Activated CD4-positive, alpha-beta T cell treated with anti-CD3 and anti-CD28 coated beads, Interleukin-2, amount 10 ng/mL, durations not matched to agents 7 days and 5 days (primary cell): Measurements from ENCODE around the gene PTGES3. TPM values are rescaled to one million over a fixed set of nuclear protein-coding genes. Genes with fewer than 3 reads are reported as not detected.

ENCODE experiments used
- CTCF ChIA-PET: fragments of 350-600 bp; sonication (Branson Sonifier 250); formaldehyde crosslinking; loops from one replicate; lab custom pipeline; 2021; ENCODE audit warnings: antibody characterized with exemption; lab: Charles Lee
- POLR2A ChIA-PET: fragments of 350-600 bp; sonication (Branson Sonifier 250); formaldehyde crosslinking; loops from one replicate; lab custom pipeline; 2021; ENCODE audit warnings: antibody characterized with exemption; lab: Charles Lee
- DNase-seq: peaks from one replicate; pipeline ENCODE4 v3.0.0-alpha.2; 2020
- H3K27ac Mint-ChIP-seq: one replicate; pipeline ENCODE4 v1.8.0; 2021; ENCODE audit warnings: mild to moderate bottlenecking, moderate library complexity, mixed read lengths
- H3K27me3 Mint-ChIP-seq: one replicate; pipeline ENCODE4 v1.8.0; 2021; ENCODE audit warnings: mixed read lengths
- H3K36me3 Mint-ChIP-seq: one replicate; pipeline ENCODE4 v1.8.0; 2021; ENCODE audit warnings: low read depth, mixed read lengths
- H3K4me1 Mint-ChIP-seq: one replicate; pipeline ENCODE4 v1.8.0; 2021; ENCODE audit warnings: mixed read lengths
- H3K4me3 Mint-ChIP-seq: one replicate; pipeline ENCODE4 v1.8.0; 2021; ENCODE audit warnings: mild to moderate bottlenecking, moderate library complexity, mixed read lengths
- H3K9me3 Mint-ChIP-seq: one replicate; pipeline ENCODE4 v1.8.0; 2021; ENCODE audit warnings: mixed read lengths
- total RNA-seq, 2 experiments: library from RNA; stranded (reverse); gene quantifications; one replicate each; pipeline ENCODE4 v1.2.3, GENCODE V29; 2021

The PTGES3 gene
- total RNA-seq, 2 experiments from 2014 or later = 218 to 236 TPM

DNA sequence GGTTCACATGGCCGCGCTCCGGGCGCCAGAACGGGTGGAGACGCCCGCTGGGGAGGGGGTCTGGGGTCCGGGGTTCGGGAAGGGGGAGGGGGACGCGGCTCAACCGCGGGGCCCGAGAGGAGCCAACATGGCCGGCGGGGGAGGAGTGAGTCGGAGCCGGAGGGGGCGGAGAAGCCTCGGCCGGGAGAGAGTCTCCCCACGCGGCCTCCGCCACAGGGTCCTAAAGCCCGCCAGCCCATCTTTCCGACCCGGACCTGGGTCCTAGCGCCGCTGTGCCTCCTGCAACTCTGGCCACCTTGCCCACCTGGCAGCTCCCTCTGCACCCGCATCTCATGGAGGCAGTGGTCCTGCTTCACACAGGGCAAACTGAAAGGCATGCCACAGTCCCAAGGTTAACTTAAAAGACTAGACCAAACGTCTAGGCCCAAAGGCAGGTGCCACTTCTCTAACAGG, 57.9 kb downstream of the PTGES3 start, which contains the start of gene BAZ2A:
BAZ2A (minus strand) TSS at position 147 of the 453 bp plus-strand sequence. CDS start 12,796 bp downstream, outside the sequence.
- H3K9me3 Mint-ChIP-seq = no peaks in the 10 kb centered on the region
- no peaks in the 10 kb centered on the region for H3K27me3 Mint-ChIP-seq
- H3K4me3 Mint-ChIP-seq = peak within 1 kb of the TSS; percentile 84
- H3K4me1 Mint-ChIP-seq = peaks cover 69% of the 10 kb centered on the region
- POLR2A ChIA-PET = no interaction called here
- CTCF ChIA-PET = interaction anchor here (0.6 to 1.1 kb wide), 2 partner anchors 119 to 470 kb away, joined by 3 to 4 read pairs; no protein-coding TSS in a partner anchor
- H3K36me3 Mint-ChIP-seq = peaks cover 22% of the 10 kb centered on the region
- DNase-seq = peak; percentile 89
- H3K27ac Mint-ChIP-seq = peak within 1 kb of the TSS; percentile 93

DNA sequence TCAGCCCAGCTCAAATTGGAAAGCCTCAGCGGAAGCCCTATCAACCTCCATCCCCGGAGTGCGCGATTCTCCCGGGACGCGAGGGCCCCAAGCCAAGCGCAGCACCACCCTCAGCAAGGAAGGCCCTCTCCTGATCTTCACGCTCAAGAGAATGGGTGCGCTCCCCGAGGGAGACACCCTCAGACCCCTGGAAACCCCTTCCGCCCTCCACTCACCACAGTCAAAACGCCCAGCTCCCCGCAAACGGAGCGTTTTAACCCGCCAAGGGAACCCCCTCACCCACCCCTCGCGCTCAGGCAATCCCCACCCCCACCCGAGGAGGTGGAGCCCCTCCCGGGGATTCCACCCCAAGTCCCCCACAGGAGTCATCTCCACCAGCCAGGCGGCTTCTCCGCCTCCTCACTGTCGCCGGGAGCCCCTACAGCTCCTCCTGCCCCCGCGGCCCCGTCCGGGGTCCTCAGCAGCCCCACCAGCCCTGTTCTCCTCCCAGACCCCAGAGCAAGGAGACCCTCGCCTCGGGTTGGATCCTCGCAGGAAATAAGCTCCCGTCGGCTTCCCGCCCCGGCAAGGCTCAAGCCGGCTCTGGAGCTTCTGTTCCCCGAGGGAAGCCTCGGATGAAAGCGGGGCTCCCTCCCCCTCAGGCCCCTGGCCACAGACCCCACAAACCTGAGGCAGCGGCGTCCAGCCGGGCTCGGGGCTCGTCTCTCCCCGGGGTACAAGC, 58.5 kb downstream of the PTGES3 start:
- H3K4me3 Mint-ChIP-seq = peak overlapping the region; percentile 84
- POLR2A ChIA-PET = interaction anchor here (0.6 to 0.7 kb wide), 2 partner anchors 9 to 140 kb away, joined by 3 to 7 read pairs; no protein-coding TSS in a partner anchor
- peaks cover 70% of the 10 kb centered on the region for H3K4me1 Mint-ChIP-seq
- DNase-seq = peak; percentile 44
- H3K9me3 Mint-ChIP-seq = no peaks in the 10 kb centered on the region
- H3K36me3 Mint-ChIP-seq = peaks cover 23% of the 10 kb centered on the region
- H3K27me3 Mint-ChIP-seq = no peaks in the 10 kb centered on the region
- peak overlapping the region; percentile 93 for H3K27ac Mint-ChIP-seq
- CTCF ChIA-PET = interaction anchor here (0.6 to 2.0 kb wide), 9 partner anchors 9 to 471 kb away, joined by 3 to 9 read pairs (median 4); partner anchors contain the start of gene SMARCC2

DNA sequence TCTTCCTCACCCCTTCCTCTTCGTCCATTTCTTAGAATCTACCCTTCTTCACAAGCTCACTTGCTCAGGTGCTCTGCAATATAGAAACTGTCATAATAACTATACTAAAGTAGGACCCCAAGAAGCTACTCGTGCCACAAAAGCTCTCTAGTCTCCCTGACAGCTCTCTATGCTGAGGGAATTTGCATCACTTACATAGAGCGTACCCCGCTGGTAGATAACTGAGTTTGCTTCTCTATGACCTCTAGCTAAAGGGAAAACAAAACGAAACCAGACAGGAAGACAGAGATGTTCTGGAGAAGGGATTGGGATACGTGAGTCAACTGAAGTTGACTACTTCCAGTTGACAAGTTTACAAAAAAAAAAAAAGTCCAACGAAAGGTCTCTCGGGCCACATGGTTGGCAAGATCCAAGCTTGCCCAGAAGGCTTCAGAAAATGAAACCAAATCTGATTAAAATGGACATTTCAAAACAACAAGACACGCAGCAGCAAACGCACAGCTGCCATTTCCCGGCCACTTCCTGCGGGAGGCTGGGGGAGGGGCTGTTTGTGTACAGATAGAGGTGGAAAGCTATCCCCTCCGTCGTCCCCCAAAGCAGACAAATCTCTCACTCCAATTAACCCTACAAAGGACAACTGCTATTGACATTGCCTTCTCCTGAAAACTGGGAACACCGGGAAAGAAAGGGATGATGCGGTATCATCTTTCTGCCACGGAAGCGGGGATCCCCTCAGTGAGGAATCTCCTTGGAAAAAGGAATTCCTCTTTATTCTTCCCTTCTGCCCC, 59.2 kb downstream of the PTGES3 start:
- Mint-ChIP-seq H3K27me3 (no peaks in the 10 kb centered on the region), H3K4me3 (peak overlapping the region; percentile 84), H3K27ac (peak overlapping the region; percentile 93), H3K36me3 (peaks cover 31% of the 10 kb centered on the region), H3K4me1 (peaks cover 72% of the 10 kb centered on the region), H3K9me3 (no peaks in the 10 kb centered on the region)
- ChIA-PET CTCF (interaction anchor here (0.6 to 3.0 kb wide), 12 partner anchors 8 to 440 kb away, joined by 3 to 19 read pairs (median 4); partner anchors contain the start of gene SMARCC2), POLR2A (interaction anchor here (0.6 to 0.7 kb wide), 3 partner anchors 10 to 501 kb away, joined by 3 to 12 read pairs (median 7); partner anchors contain the start of gene ESYT1)
- DNase-seq = peak; percentile 78

DNA sequence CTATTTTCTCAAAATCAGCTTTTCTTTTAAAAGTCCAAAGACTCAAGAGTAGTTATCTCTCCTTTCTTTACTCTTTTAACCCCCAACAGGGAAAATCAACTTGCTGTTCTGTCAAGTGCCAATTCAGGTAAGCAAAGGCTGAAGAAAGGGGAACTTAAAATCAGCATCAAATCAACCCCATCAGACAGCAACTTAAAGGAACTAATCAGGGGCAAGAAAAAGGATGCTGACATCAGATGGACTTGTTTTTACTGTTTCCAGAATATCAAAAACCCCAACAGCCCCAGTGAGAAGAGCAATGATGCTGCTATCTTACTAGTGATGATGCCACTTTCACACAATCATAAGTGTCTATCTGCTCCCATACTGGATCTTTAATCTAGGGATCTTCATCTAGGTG, 61.4 kb downstream of the PTGES3 start:
- Mint-ChIP-seq H3K27me3 (no peaks in the 10 kb centered on the region), H3K27ac (no peak overlapping the region), H3K9me3 (no peaks in the 10 kb centered on the region), H3K36me3 (peaks cover 33% of the 10 kb centered on the region), H3K4me1 (peaks cover 56% of the 10 kb centered on the region), H3K4me3 (no peak overlapping the region)
- POLR2A ChIA-PET = no interaction called here
- CTCF ChIA-PET = interaction anchor here (0.6 to 3.0 kb wide), 2 partner anchors 10 to 445 kb away, joined by 4 to 19 read pairs; no protein-coding TSS in a partner anchor
- DNase-seq = no peak

DNA sequence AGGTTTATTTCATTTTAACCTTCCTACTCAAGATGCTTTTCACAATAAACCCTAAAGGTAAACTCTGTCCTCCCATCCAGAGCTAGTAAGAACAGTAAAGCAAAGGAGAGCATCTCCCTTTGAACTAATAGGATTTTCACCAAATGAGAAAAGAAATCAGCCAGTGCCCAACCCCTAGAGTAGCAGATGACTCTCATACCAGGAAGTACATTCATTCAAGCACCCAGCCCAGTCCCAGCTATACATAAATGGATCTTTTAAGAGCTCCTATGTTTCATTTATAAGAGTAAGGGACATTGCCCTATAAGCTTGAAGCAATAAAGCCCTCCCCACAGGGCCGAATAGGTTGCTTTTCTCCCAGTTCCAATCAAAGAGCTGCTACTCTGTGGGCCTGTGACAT, 65.5 kb downstream of the PTGES3 start:
- Mint-ChIP-seq H3K27ac (no peak overlapping the region), H3K27me3 (no peaks in the 10 kb centered on the region), H3K36me3 (peaks cover 41% of the 10 kb centered on the region), H3K4me1 (peaks cover 38% of the 10 kb centered on the region), H3K9me3 (no peaks in the 10 kb centered on the region), H3K4me3 (no peak overlapping the region)
- ChIA-PET POLR2A (no interaction called here), CTCF (interaction anchor here (1.1 to 1.6 kb wide), 3 partner anchors 13 to 23 kb away, joined by 3 read pairs; no protein-coding TSS in a partner anchor)
- DNase-seq = no peak

DNA sequence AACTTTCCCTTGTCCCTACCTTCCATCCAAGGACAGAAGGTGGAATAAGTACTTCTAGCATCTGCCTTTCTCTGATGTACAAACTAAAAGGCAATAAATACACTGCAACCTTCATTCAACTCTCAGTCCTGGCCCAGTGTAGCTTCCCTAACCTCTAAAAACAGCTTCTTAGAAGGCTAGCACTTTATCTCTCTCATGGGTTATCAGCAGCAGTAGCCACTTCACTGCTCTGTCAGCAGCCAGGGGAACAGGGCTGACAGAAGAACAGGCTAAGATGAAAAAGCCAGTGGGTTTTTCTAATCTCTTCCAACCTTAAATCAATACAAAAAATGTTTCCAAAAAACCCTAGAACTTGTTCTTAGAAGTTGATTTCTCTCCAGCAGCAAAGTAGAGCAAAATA, 71.2 kb downstream of the PTGES3 start:
- DNase-seq = no peak
- CTCF ChIA-PET = interaction anchor here (1.0 kb wide), 1 partner anchor 12 kb away, joined by 3 read pairs; no protein-coding TSS in a partner anchor
- Mint-ChIP-seq H3K36me3 (peaks cover 62% of the 10 kb centered on the region), H3K4me3 (no peak overlapping the region), H3K27me3 (no peaks in the 10 kb centered on the region), H3K27ac (no peak overlapping the region), H3K9me3 (no peaks in the 10 kb centered on the region), H3K4me1 (peaks cover 8% of the 10 kb centered on the region)
- POLR2A ChIA-PET = no interaction called here

DNA sequence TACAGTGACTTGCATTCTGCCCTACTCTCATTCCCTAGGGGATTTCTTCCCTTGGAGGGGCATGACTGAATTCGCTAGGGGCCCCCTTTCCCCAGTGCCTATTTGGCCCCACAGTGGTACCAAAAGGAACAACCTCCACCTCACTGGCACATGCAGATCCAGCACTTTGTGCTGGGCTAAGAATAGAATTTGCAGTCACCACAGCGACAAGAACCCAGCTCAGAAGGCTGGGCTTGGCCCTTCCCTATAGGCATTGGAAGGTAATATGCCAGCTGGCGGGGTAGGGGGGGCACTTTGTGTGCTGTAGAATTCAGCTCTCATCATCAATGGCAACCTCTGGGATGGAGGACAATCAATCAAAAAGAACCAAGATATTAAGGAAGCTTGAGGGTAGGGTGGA, 71.8 kb downstream of the PTGES3 start:
- ChIA-PET CTCF (interaction anchor here (0.6 to 1.0 kb wide), 2 partner anchors 10 to 13 kb away, joined by 3 read pairs; no protein-coding TSS in a partner anchor), POLR2A (no interaction called here)
- Mint-ChIP-seq H3K27ac (no peak overlapping the region), H3K36me3 (peaks cover 67% of the 10 kb centered on the region), H3K4me1 (peaks cover 8% of the 10 kb centered on the region), H3K27me3 (no peaks in the 10 kb centered on the region), H3K4me3 (no peak overlapping the region), H3K9me3 (no peaks in the 10 kb centered on the region)
- no peak for DNase-seq

DNA sequence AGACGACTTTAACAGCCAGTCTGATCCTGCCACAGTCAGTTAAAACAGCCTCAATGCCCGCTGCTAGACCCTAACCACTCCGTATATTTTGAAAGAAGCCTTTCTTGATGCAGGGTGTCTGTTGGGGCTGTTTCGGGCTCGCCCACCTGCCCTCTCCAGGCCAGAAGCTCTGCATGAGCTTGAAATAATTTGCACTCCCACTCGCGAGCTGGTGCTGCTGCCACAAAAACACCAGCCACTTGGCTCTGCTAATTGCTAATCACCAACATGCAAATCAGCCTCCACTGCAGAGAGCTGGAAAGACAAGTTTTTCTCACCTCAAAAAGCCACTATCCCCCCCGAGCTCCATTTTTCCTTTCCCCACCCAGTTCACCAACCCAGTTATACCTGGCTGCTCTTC, 73.5 kb downstream of the PTGES3 start:
- no peaks in the 10 kb centered on the region for H3K9me3 Mint-ChIP-seq
- peaks cover 3% of the 10 kb centered on the region for H3K4me1 Mint-ChIP-seq
- ChIA-PET CTCF (interaction anchor here (0.6 to 1.3 kb wide), 4 partner anchors 10 to 70 kb away, joined by 3 read pairs; no protein-coding TSS in a partner anchor), POLR2A (no interaction called here)
- no peaks in the 10 kb centered on the region for H3K27me3 Mint-ChIP-seq
- no peak overlapping the region for H3K4me3 Mint-ChIP-seq
- peaks cover 72% of the 10 kb centered on the region for H3K36me3 Mint-ChIP-seq
- no peak for DNase-seq
- no peak overlapping the region for H3K27ac Mint-ChIP-seq

Other genes with a start within 250 kb of the PTGES3 start
- gene TIMELESS, start 238.9 kb downstream of the PTGES3 start, total RNA-seq = 10 to 100 TPM; 59.5 to 63.6 TPM
- gene MIP, start 233.6 kb downstream of the PTGES3 start, total RNA-seq = not detected
- 1 to 10 TPM; 3.8 to 3.9 TPM for gene SPRYD4, start 219.7 kb downstream of the PTGES3 start, total RNA-seq
- gene GLS2, start 200.1 kb downstream of the PTGES3 start, total RNA-seq = 1 to 10 TPM; 1.1 to 1.9 TPM
- gene RBMS2, start 166.5 kb downstream of the PTGES3 start, total RNA-seq = 1 to 10 TPM; 4.5 to 6.0 TPM
- 100 to 1,000 TPM in 1 of 2 experiments, 10 to 100 TPM in 1; 98.4 to 116 TPM for gene BAZ2A, start 58.0 kb downstream of the PTGES3 start, total RNA-seq
- gene ATP5F1B, start 42.3 kb downstream of the PTGES3 start, total RNA-seq = 100 to 1,000 TPM; 506 to 539 TPM
- gene NACA, start 37.0 kb upstream of the PTGES3 start, total RNA-seq = 100 to 1,000 TPM; 805 to 843 TPM
- gene PRIM1, start 64.0 kb upstream of the PTGES3 start, total RNA-seq = 10 to 100 TPM; 48.0 to 52.9 TPM
- 1 to 10 TPM; 3.1 to 3.8 TPM for gene HSD17B6, start 75.0 kb upstream of the PTGES3 start, total RNA-seq
- not detected for gene SDR9C7, start 246.1 kb upstream of the PTGES3 start, total RNA-seq